HL-60 (cell line): ENCODE data around the gene GOT1.

Source experiments
- DNase-seq, 2 experiments: peaks; one replicate each; pipeline ENCODE4 v3.0.0-alpha.2; 2010 to 2020; ENCODE audit warnings: low read depth in 1 of 2, low spot score in 1 of 2
- H3K27ac ChIP-seq: fragments of 250-450 bp; sonication (Bioruptor Pico); replicated peaks from 2 replicates; pipeline ENCODE4 v1.5.1; 2020; ENCODE audit warnings: mild to moderate bottlenecking, moderate library complexity
- H3K27me3 ChIP-seq: fragments of 250-450 bp; sonication (Bioruptor Pico); 2 replicates; pipeline ENCODE4 v1.5.1; 2021; ENCODE audit warnings: mild to moderate bottlenecking, moderate library complexity; ENCODE audit not compliant: insufficient read depth, poor library complexity, severe bottlenecking
- H3K4me3 ChIP-seq: replicated peaks from 2 replicates; pipeline ENCODE4 v1.5.1; 2011; ENCODE audit warnings: mild to moderate bottlenecking, control low read depth, low read length; ENCODE audit not compliant: insufficient read depth
- CTCF ChIP-seq: IDR thresholded peaks from one replicate; pipeline ENCODE4 v1.5.1; 2011; ENCODE audit warnings: low read length, control low read depth, inconsistent platforms; ENCODE audit not compliant: insufficient read depth
- GABPA ChIP-seq: IDR thresholded peaks from 2 replicates; pipeline ENCODE4 v1.6.1; 2012; ENCODE audit warnings: low read depth
- POLR2AphosphoS5 ChIP-seq: IDR thresholded peaks from 2 replicates; pipeline ENCODE4 v1.6.1; 2012; ENCODE audit warnings: low read depth
- REST ChIP-seq: IDR thresholded peaks from 2 replicates; pipeline ENCODE4 v1.6.1; 2012; ENCODE audit warnings: low read depth; ENCODE audit not compliant: insufficient replicate concordance
- SPI1 ChIP-seq: IDR thresholded peaks from 2 replicates; pipeline ENCODE4 v1.6.1; 2012; ENCODE audit warnings: low read depth, mild to moderate bottlenecking, borderline replicate concordance

The GOT1 gene

GRCh38 chr10:99466632-99467223 lies 36.3 kb upstream of the GOT1 start:
- Histone ChIP-seq H3K27ac (no peak overlapping the region), H3K27me3 (peaks cover 3% of the 10 kb centered on the region), H3K4me3 (no peak overlapping the region)
- no peak for DNase-seq
- TF ChIP-seq POLR2AphosphoS5 (no peak), GABPA (no peak), REST (no peak), CTCF (no peak), SPI1 (no peak)

GRCh38 chr10:99461230-99461629 lies 30.8 kb upstream of the GOT1 start:
- TF ChIP-seq REST (no peak), CTCF (no peak), SPI1 (no peak), GABPA (no peak), POLR2AphosphoS5 (no peak)
- Histone ChIP-seq H3K4me3 (no peak overlapping the region), H3K27me3 (peaks cover 4% of the 10 kb centered on the region), H3K27ac (no peak overlapping the region)
- no peak for DNase-seq

GRCh38 chr10:99460070-99460469 lies 29.6 kb upstream of the GOT1 start:
- DNase-seq: peak in 1 of 2 experiments; percentile 22
- H3K4me3 ChIP-seq: no peak overlapping the region
- TF ChIP-seq GABPA (no peak), SPI1 (peak; percentile 83)

GRCh38 chr10:99459217-99459616 lies 28.8 kb upstream of the GOT1 start:
- no peak for TF ChIP-seq GABPA
- no peak for TF ChIP-seq CTCF
- no peak for TF ChIP-seq SPI1
- no peak for TF ChIP-seq REST
- TF ChIP-seq POLR2AphosphoS5: no peak
- H3K4me3 ChIP-seq: no peak overlapping the region
- no peak overlapping the region for H3K27ac ChIP-seq
- H3K27me3 ChIP-seq: peaks cover 10% of the 10 kb centered on the region
- DNase-seq: no peak

More at GRCh38 chr10:99460070-99460469, 29.6 kb upstream of the GOT1 start:
- H3K27me3 ChIP-seq: peaks cover 9% of the 10 kb centered on the region
- no peak overlapping the region for H3K27ac ChIP-seq
